ENCODE data around the gene SLC4A1. TPM values are rescaled to one million over a fixed set of nuclear protein-coding genes. Genes with fewer than 3 reads are reported as not detected.

The SLC4A1 gene
- total RNA-seq, 4 donors from 2014 or later: 0.15 to 0.78 TPM; not detected in 2

GRCh38 chr17:44216173-44216572 lies 51.8 kb downstream of the SLC4A1 start:
- peaks cover 36 to 39% of the 10 kb centered on the region in 2 donors for H3K36me3 ChIP-seq
- no peaks in the 10 kb centered on the region for H3K9me3 ChIP-seq
- no peak overlapping the region for H3K4me3 ChIP-seq (replicated peaks in 1 of 3)
- DNase-seq: no peak
- no peaks in the 10 kb centered on the region for H3K27me3 ChIP-seq
- H3K27ac ChIP-seq: no peak overlapping the region
- WGBS, 2 donors: 73 to 75% methylated on average over 5 of the region's 5 CpGs
- peaks cover 12 to 15% of the 10 kb centered on the region in 2 donors for H3K4me1 ChIP-seq
- intact Hi-C loops (cut with DNase I): no loop called here
- TF ChIP-seq POLR2A (IDR thresholded peaks at IDR 0.05) (no peak), CTCF (IDR thresholded peaks at IDR 0.05) (no peak)

DNA sequence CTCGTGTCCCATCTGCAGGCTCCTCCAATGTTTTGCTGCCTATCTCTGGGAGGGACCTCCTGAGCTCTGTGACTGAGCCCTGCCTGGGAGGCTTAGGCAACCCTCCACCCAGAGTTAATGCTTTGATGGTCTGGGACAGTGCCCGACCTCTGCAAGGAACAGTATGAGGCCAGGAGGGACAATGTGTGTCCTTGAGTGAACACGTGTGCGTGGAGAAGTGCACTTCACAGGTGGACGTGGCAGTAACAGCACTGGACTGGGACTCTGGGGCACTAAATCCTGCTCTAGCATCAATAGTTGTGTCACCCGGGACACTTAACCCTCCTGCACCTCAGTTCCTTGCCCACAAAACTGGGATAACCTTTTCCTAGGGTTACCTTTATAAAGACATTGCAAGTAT lies 53.0 kb downstream of the SLC4A1 start:
- peaks cover 47 to 52% of the 10 kb centered on the region in 2 donors for H3K36me3 ChIP-seq
- no peak for TF ChIP-seq CTCF (IDR thresholded peaks at IDR 0.05)
- TF ChIP-seq POLR2A (IDR thresholded peaks at IDR 0.05): no peak
- 75 to 87% methylated on average over 6 of the region's 6 CpGs for WGBS, 2 donors
- H3K4me3 ChIP-seq (replicated peaks in 1 of 3): no peak overlapping the region
- intact Hi-C loops (cut with DNase I): no loop called here
- no peak overlapping the region for H3K27ac ChIP-seq
- peak; percentile 54 to 55 for DNase-seq
- no peaks in the 10 kb centered on the region for H3K27me3 ChIP-seq
- peaks cover 12 to 20% of the 10 kb centered on the region in 2 donors for H3K4me1 ChIP-seq
- no peaks in the 10 kb centered on the region for H3K9me3 ChIP-seq

DNA sequence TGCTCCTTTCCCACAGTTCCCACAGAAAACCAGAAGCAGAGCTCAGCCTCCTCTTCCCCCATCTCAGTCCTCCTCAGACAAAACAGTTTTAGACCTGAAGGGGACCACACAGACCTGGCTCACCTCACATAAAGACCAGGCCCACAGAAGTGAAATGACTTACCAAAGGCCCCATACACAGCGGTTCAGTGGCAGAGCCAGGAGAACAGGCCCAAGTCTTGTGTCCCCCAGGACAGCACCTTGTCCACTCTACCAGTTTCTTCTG lies 53.8 kb downstream of the SLC4A1 start:
- TF ChIP-seq POLR2A (IDR thresholded peaks at IDR 0.05) (no peak), CTCF (IDR thresholded peaks at IDR 0.05) (no peak)
- no peaks in the 10 kb centered on the region for H3K9me3 ChIP-seq
- no peak for DNase-seq
- intact Hi-C loops (cut with DNase I): no loop called here
- peaks cover 12 to 20% of the 10 kb centered on the region in 2 donors for H3K4me1 ChIP-seq
- no peaks in the 10 kb centered on the region for H3K27me3 ChIP-seq
- H3K36me3 ChIP-seq: peaks cover 55 to 59% of the 10 kb centered on the region in 2 donors
- peak overlapping the region in 1 of 3 donors; percentile 22 for H3K27ac ChIP-seq
- no peak overlapping the region for H3K4me3 ChIP-seq (replicated peaks in 1 of 3)
- 92 to 100% methylated on average over 1 of the region's 1 CpG for WGBS, 2 donors

DNA sequence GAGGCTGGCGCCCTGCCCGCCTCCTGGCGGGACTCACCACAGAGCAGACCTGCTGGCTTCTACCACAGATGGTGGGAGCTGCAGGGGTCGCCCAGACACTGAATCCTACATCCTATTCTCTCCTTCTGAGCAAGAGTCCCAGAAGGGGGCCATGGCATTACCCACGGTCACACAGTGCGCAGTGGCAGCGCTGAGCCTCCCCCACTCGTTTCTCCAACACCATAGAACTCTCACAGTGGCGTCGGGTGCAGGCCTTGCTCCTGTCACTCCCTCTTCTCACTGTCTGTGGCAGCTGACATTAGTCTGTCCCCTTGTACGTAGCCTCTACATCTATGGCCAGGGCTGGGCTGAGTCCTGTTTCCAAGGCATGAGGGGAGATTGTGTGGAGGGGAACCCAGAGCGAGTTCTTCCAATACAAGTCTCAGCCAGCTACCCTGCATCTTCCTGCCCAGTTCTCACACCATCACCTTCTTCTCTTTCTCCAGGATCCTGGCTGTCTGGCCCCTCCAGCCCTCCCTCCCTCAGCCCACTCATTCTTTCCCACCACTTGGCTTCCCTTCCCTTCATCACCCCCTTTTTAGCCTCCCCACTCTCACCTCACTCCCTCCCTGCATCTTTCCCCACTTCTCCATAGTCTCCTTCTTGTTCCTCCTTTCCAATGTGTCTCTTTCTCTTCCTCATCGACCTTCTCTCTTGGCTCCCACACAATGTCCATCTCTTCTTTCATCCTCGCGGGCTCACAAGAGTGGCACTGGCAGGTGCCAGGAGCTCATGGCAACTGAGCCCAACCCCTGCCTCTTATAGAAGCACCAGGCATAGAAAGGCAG lies 54.3 kb downstream of the SLC4A1 start:
- 90% methylated on average over 11 to 15 of the region's 15 CpGs for WGBS, 2 donors
- Histone ChIP-seq H3K27me3 (no peaks in the 10 kb centered on the region), H3K9me3 (no peaks in the 10 kb centered on the region), H3K36me3 (peaks cover 60 to 64% of the 10 kb centered on the region in 2 donors), H3K4me3 (replicated peaks in 1 of 3) (no peak overlapping the region), H3K27ac (no peak overlapping the region), H3K4me1 (peaks cover 12 to 20% of the 10 kb centered on the region in 2 donors)
- no peak for TF ChIP-seq CTCF (IDR thresholded peaks at IDR 0.05)
- TF ChIP-seq POLR2A (IDR thresholded peaks at IDR 0.05): no peak
- intact Hi-C loops (cut with DNase I): no loop called here
- no peak for DNase-seq

Data from thyroid gland (tissue), 4 donors.